ENCODE data around the gene GPBAR1.
A peak's percentile ranks its signal among the peaks of the same experiment; 100 is the strongest.

GPBAR1 gene

GRCh38 chr2:218286570-218287459 is 26.0 kb downstream of the GPBAR1 start:
- H3K27me3 ChIP-seq (ENCODE audit: control insufficient read depth, insufficient read depth, low read length), result no peaks in the 10 kb centered on the region
- H2AFZ ChIP-seq, result peak overlapping the region; percentile 58
- H3K9ac ChIP-seq, result peak overlapping the region; percentile 7
- H3K79me2 ChIP-seq, result peaks cover 33% of the 10 kb centered on the region
- peak overlapping the region; percentile 61 for H3K4me2 ChIP-seq (ENCODE audit: low read length)
- H3K4me1 ChIP-seq, result peaks cover 42% of the 10 kb centered on the region
- H3K4me3 ChIP-seq (ENCODE audit: low read depth, low read length), result peak overlapping the region; percentile 28
- no peaks in the 10 kb centered on the region for H3K9me3 ChIP-seq (ENCODE audit: control insufficient read depth, low read length)
- no peaks in the 10 kb centered on the region for H3K36me3 ChIP-seq (ENCODE audit: control insufficient read depth, insufficient read depth, low read length)
- peak overlapping the region; percentile 86 for H3K27ac ChIP-seq
- no peak for TF ChIP-seq CTCF (IDR thresholded peaks at IDR 0.05)

DNA sequence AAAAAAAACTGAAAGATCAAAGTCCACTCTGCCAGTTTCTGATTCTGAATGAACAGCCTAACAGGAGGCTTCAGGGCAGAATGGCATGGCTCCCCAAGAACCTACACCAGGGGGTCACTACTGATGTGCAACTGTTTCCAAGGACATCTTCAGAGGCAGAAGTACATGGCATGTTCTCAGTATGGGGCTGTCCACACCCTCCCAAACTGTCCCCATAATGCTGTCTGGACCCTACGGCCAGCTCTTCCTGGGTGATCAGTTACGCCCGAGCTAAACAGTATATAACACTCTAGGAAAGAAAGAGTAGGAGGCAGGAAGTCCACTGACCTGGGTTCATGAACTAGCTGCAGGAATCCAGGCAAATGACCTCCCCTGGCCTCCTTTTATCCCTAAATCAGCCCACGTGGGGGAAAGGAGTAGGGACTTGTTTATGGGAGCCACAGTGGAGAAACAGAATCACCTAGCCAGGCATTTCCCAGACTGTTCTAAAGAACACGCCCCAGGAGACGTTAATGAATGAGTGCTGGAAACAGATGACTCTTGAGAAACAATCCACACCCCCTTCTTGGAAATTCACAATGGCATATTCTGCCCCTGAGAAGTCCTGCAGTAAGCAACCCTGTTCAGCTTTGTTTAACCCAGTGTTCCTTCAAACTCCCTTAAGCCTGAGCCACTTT is 29.0 kb downstream of the GPBAR1 start:
- Histone ChIP-seq H3K9ac (no peak overlapping the region), H3K4me3 (ENCODE audit: low read depth, low read length) (peak overlapping the region; percentile 94), H3K27ac (peak overlapping the region; percentile 82), H3K27me3 (ENCODE audit: control insufficient read depth, insufficient read depth, low read length) (no peaks in the 10 kb centered on the region), H3K9me3 (ENCODE audit: control insufficient read depth, low read length) (no peaks in the 10 kb centered on the region), H3K4me2 (ENCODE audit: low read length) (peak overlapping the region; percentile 85), H2AFZ (no peak overlapping the region), H3K36me3 (ENCODE audit: control insufficient read depth, insufficient read depth, low read length) (no peaks in the 10 kb centered on the region), H3K4me1 (peaks cover 44% of the 10 kb centered on the region), H3K79me2 (peaks cover 25% of the 10 kb centered on the region)
- TF ChIP-seq CTCF (IDR thresholded peaks at IDR 0.05), result no peak

- Histone ChIP-seq H3K79me2 (peaks cover 17% of the 10 kb centered on the region), H3K9me3 (ENCODE audit: control insufficient read depth, low read length) (no peaks in the 10 kb centered on the region), H3K4me2 (ENCODE audit: low read length) (peak overlapping the region; percentile 85), H3K36me3 (ENCODE audit: control insufficient read depth, insufficient read depth, low read length) (no peaks in the 10 kb centered on the region), H3K9ac (no peak overlapping the region), H2AFZ (no peak overlapping the region), H3K27ac (peak overlapping the region; percentile 82), H3K4me3 (ENCODE audit: low read depth, low read length) (peak overlapping the region; percentile 94), H3K27me3 (ENCODE audit: control insufficient read depth, insufficient read depth, low read length) (no peaks in the 10 kb centered on the region), H3K4me1 (peaks cover 43% of the 10 kb centered on the region)
- TF ChIP-seq CTCF (IDR thresholded peaks at IDR 0.05), result no peak
These were observed 29.8 kb downstream of the GPBAR1 start for GRCh38 chr2:218290316-218291261.

DNA sequence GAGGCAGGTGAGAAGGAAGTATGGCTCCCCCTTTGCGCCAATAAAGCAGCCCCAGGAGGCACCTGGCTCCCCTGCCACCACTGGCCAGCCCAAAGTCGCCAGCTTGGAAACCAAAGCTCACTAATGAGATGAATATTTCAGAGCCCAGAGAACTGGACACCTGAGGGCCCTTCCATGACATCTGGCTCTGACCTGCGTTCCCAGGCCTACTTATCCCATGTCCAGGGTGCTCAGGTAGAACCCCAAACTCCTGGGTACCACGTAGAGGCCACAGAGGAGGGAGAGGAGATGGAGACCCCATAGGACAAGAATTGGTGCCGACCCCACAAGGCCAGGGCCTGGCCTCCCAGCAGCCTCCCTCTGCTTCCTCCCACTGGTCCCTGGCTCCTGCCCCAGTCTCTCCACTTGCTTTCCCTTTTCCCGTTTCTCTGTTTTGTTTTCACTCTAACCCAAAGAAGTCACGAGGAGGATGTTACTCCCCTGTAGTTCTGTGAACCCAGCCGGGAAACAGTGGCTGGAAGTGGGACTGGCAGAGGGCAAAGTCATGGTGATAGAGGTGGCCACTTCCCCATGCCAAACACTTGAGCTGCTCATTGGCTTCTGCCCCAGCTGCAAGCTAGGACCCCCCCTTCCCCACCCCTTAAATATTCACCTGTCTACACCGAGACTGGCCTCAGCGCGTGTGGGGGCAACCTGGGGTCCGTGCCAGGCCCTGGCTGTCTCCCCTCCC is 30.7 kb downstream of the GPBAR1 start:
- Histone ChIP-seq H3K36me3 (ENCODE audit: control insufficient read depth, insufficient read depth, low read length) (no peaks in the 10 kb centered on the region), H3K4me2 (ENCODE audit: low read length) (peak overlapping the region; percentile 85), H3K9ac (peak overlapping the region; percentile 65), H3K9me3 (ENCODE audit: control insufficient read depth, low read length) (no peaks in the 10 kb centered on the region), H3K79me2 (peaks cover 14% of the 10 kb centered on the region), H2AFZ (peak overlapping the region; percentile 79), H3K27ac (peak overlapping the region; percentile 82), H3K4me3 (ENCODE audit: low read depth, low read length) (peak overlapping the region; percentile 94), H3K4me1 (peaks cover 41% of the 10 kb centered on the region), H3K27me3 (ENCODE audit: control insufficient read depth, insufficient read depth, low read length) (no peaks in the 10 kb centered on the region)
- TF ChIP-seq CTCF (IDR thresholded peaks at IDR 0.05), result no peak

Measured in parathyroid adenoma (tissue), 2 donors.